Progenitor cell of endocrine pancreas (in vitro differentiated cells): ENCODE results near the gene GPD1L. TPM values are rescaled to one million over a fixed set of nuclear protein-coding genes. Genes with fewer than 3 reads are reported as not detected.

Experiments used
- DNase-seq: peaks from one replicate; pipeline ENCODE4 v3.0.0; 2021; ENCODE audit warnings: low spot score; ENCODE audit not compliant: unreplicated experiment
- H3K27ac Mint-ChIP-seq: 2 replicates; pipeline ENCODE4 v1.8.0; 2021; ENCODE audit warnings: mild to moderate bottlenecking, moderate library complexity, mixed read lengths
- H3K27me3 Mint-ChIP-seq: 2 replicates; pipeline ENCODE4 v1.8.0; 2021; ENCODE audit warnings: mixed read lengths
- H3K36me3 Mint-ChIP-seq: 2 replicates; pipeline ENCODE4 v1.8.0; 2022; ENCODE audit warnings: mixed read lengths; ENCODE audit not compliant: insufficient read depth
- H3K4me1 Mint-ChIP-seq: 2 replicates; pipeline ENCODE4 v1.8.0; 2021; ENCODE audit warnings: low read depth, mixed read lengths
- H3K4me3 Mint-ChIP-seq: 2 replicates; pipeline ENCODE4 v1.8.0; 2021; ENCODE audit warnings: low read depth, mild to moderate bottlenecking, moderate library complexity, mixed read lengths
- H3K9me3 Mint-ChIP-seq: 2 replicates; pipeline ENCODE4 v1.8.0; 2021; ENCODE audit warnings: low read depth, mixed read lengths
- CTCF ChIP-seq: fragments of 200-600 bp; sonication (generic); IDR thresholded peaks from one replicate; pipeline ENCODE4 v1.5.0; 2021; ENCODE audit warnings: antibody characterized with exemption, mild to moderate bottlenecking; ENCODE audit not compliant: unreplicated experiment
- total RNA-seq: library from RNA; stranded (reverse); gene quantifications from 2 replicates; pipeline ENCODE4 v1.2.1, GENCODE V29; 2021

Gene GPD1L
- total RNA-seq, 1 donor from 2014 or later = 13.8 TPM

GRCh38 chr3:32195995-32196540 is 89.6 kb downstream of the GPD1L start:
- no peak for DNase-seq
- Mint-ChIP-seq H3K9me3 (no peaks in the 10 kb centered on the region), H3K27me3 (no peaks in the 10 kb centered on the region), H3K4me3 (no peak overlapping the region), H3K36me3 (no peaks in the 10 kb centered on the region), H3K27ac (no peak overlapping the region), H3K4me1 (peaks cover 16% of the 10 kb centered on the region)
- TF ChIP-seq CTCF = no peak

DNA sequence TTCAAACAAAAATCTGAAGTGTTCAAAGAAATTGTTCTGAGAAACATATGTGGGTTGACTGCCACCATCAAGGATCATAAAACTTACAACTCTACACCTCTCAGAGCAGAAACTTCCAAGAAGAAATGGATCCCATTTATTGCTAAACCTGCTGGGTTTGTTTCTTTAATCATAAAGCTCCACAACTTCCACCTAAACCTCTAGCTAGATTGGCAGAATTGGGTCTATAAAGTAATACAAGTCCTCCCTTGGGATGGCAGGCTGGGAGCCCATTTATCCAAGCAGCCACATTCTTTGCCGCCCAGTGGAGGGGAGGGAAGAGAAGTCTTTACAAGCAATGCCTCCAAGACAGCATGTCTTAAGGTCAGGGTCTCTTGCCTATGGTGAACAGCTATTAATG is 91.6 kb downstream of the GPD1L start:
- H3K36me3 Mint-ChIP-seq = no peaks in the 10 kb centered on the region
- H3K27ac Mint-ChIP-seq = no peak overlapping the region
- H3K9me3 Mint-ChIP-seq = no peaks in the 10 kb centered on the region
- no peaks in the 10 kb centered on the region for H3K27me3 Mint-ChIP-seq
- no peak overlapping the region for H3K4me3 Mint-ChIP-seq
- no peak for TF ChIP-seq CTCF
- DNase-seq = no peak
- H3K4me1 Mint-ChIP-seq = peaks cover 11% of the 10 kb centered on the region

- DNase-seq = no peak
- no peak overlapping the region for H3K4me3 Mint-ChIP-seq
- no peaks in the 10 kb centered on the region for H3K36me3 Mint-ChIP-seq
- H3K27ac Mint-ChIP-seq = no peak overlapping the region
- no peak for TF ChIP-seq CTCF
- peaks cover 11% of the 10 kb centered on the region for H3K4me1 Mint-ChIP-seq
- no peaks in the 10 kb centered on the region for H3K9me3 Mint-ChIP-seq
- no peaks in the 10 kb centered on the region for H3K27me3 Mint-ChIP-seq
These were observed 92.3 kb downstream of the GPD1L start for GRCh38 chr3:32198714-32199113.

- no peaks in the 10 kb centered on the region for H3K27me3 Mint-ChIP-seq
- H3K9me3 Mint-ChIP-seq = no peaks in the 10 kb centered on the region
- no peaks in the 10 kb centered on the region for H3K36me3 Mint-ChIP-seq
- no peak for DNase-seq
- peaks cover 1% of the 10 kb centered on the region for H3K4me1 Mint-ChIP-seq
- no peak overlapping the region for H3K27ac Mint-ChIP-seq
- TF ChIP-seq CTCF = no peak
- no peak overlapping the region for H3K4me3 Mint-ChIP-seq
These were observed 94.1 kb downstream of the GPD1L start for GRCh38 chr3:32200490-32200889.

- no peak for DNase-seq
- no peak overlapping the region for H3K4me3 Mint-ChIP-seq
- peaks cover 1% of the 10 kb centered on the region for H3K4me1 Mint-ChIP-seq
- no peaks in the 10 kb centered on the region for H3K36me3 Mint-ChIP-seq
- TF ChIP-seq CTCF = no peak
- no peak overlapping the region for H3K27ac Mint-ChIP-seq
- no peaks in the 10 kb centered on the region for H3K27me3 Mint-ChIP-seq
- H3K9me3 Mint-ChIP-seq = no peaks in the 10 kb centered on the region
These were observed 94.8 kb downstream of the GPD1L start for GRCh38 chr3:32200992-32201758.
